ENCODE results near the gene ZNF768.

Gene ZNF768

GRCh38 chr16:30526137-30526822, at the start of gene ZNF768:
TSS of gene ZNF768 (minus strand) at chr16:30526566. CDS start at chr16:30526413, 153 bp downstream.
- TF ChIP-seq EZH2phosphoT487 (IDR thresholded peaks at IDR 0.05; ENCODE audit: borderline replicate concordance, low read length) (no peak), CTCF (IDR thresholded peaks at IDR 0.05; ENCODE audit: low read depth, low read length, poor library complexity, severe bottlenecking) (no peak)
- H3K79me2 ChIP-seq (ENCODE audit: control insufficient read depth, low read length) = peaks cover 4% of the 10 kb centered on the region; the same call in 1 of the 2 replicates
- H3K27me3 ChIP-seq (ENCODE audit: control insufficient read depth, low read length) = no peaks in the 10 kb centered on the region
- H3K9me2 ChIP-seq (replicated peaks; ENCODE audit: control insufficient read depth, low read length) = no peaks in the 10 kb centered on the region
- peak within 1 kb of the TSS; percentile 70 for H3K4me3 ChIP-seq (ENCODE audit: low read length)
- peaks cover 27% of the 10 kb centered on the region for H3F3A ChIP-seq (ENCODE audit: control insufficient read depth, insufficient read depth)
- peaks cover 26% of the 10 kb centered on the region for H3K4me1 ChIP-seq (ENCODE audit: control insufficient read depth, low read length)
- no peaks in the 10 kb centered on the region for H4K20me1 ChIP-seq (ENCODE audit: control insufficient read depth, insufficient read depth, low read depth, low read length)
- no peaks in the 10 kb centered on the region for H3K9me3 ChIP-seq (ENCODE audit: control insufficient read depth, insufficient read depth, low read length)
- H3K27ac ChIP-seq (ENCODE audit: low read depth, low read length) = peak within 1 kb of the TSS; percentile 82
- peak within 1 kb of the TSS; percentile 88 for H3K4me2 ChIP-seq (ENCODE audit: low read length)
- peaks cover 20% of the 10 kb centered on the region for H3K36me3 ChIP-seq (ENCODE audit: control insufficient read depth, low read length)

GRCh38 chr16:30574678-30575077, 48.3 kb upstream of the ZNF768 start:
- Histone ChIP-seq H3K27me3 (ENCODE audit: control insufficient read depth, low read length) (no peaks in the 10 kb centered on the region), H3K79me2 (ENCODE audit: control insufficient read depth, low read length) (peaks cover 67% of the 10 kb centered on the region), H3K9me2 (replicated peaks; ENCODE audit: control insufficient read depth, low read length) (no peaks in the 10 kb centered on the region), H3K36me3 (ENCODE audit: control insufficient read depth, low read length) (peaks cover 25% of the 10 kb centered on the region), H3K27ac (ENCODE audit: low read depth, low read length) (no peak overlapping the region), H3K4me2 (ENCODE audit: low read length) (peak overlapping the region; percentile 15; the same call in 1 of the 2 replicates), H3K4me1 (ENCODE audit: control insufficient read depth, low read length) (peaks cover 23% of the 10 kb centered on the region), H3K4me3 (ENCODE audit: low read length) (0 out of 2 replicates have a peak overlapping the region, but pooled peaks have one; percentile 0), H3K9me3 (ENCODE audit: control insufficient read depth, insufficient read depth, low read length) (no peaks in the 10 kb centered on the region), H3F3A (ENCODE audit: control insufficient read depth, insufficient read depth) (no peaks in the 10 kb centered on the region; the same call in 1 of the 2 replicates), H4K20me1 (ENCODE audit: control insufficient read depth, insufficient read depth, low read depth, low read length) (no peaks in the 10 kb centered on the region)
- no peak for TF ChIP-seq CTCF (IDR thresholded peaks at IDR 0.05; ENCODE audit: low read depth, low read length, poor library complexity, severe bottlenecking)
- no peak for TF ChIP-seq EZH2phosphoT487 (IDR thresholded peaks at IDR 0.05; ENCODE audit: borderline replicate concordance, low read length)

- no peaks in the 10 kb centered on the region for H3K9me3 ChIP-seq (ENCODE audit: control insufficient read depth, insufficient read depth, low read length)
- TF ChIP-seq EZH2phosphoT487 (IDR thresholded peaks at IDR 0.05; ENCODE audit: borderline replicate concordance, low read length) (no peak), CTCF (IDR thresholded peaks at IDR 0.05; ENCODE audit: low read depth, low read length, poor library complexity, severe bottlenecking) (no peak)
Observed at GRCh38 chr16:30571445-30572322, 45.3 kb upstream of the ZNF768 start, which contains the start of gene ZNF688. TSS of gene ZNF688 (minus strand) at chr16:30571714. CDS start at chr16:30571629, 85 bp downstream.

More at GRCh38 chr16:30571445-30572322, 45.3 kb upstream of the ZNF768 start, which contains the start of gene ZNF688:
- Histone ChIP-seq H3F3A (ENCODE audit: control insufficient read depth, insufficient read depth) (peaks cover 6% of the 10 kb centered on the region), H4K20me1 (ENCODE audit: control insufficient read depth, insufficient read depth, low read depth, low read length) (no peaks in the 10 kb centered on the region), H3K27me3 (ENCODE audit: control insufficient read depth, low read length) (no peaks in the 10 kb centered on the region), H3K4me2 (ENCODE audit: low read length) (peak within 1 kb of the TSS; percentile 97), H3K27ac (ENCODE audit: low read depth, low read length) (peak within 1 kb of the TSS; percentile 80), H3K4me1 (ENCODE audit: control insufficient read depth, low read length) (peaks cover 49% of the 10 kb centered on the region), H3K36me3 (ENCODE audit: control insufficient read depth, low read length) (peaks cover 5% of the 10 kb centered on the region), H3K9me2 (replicated peaks; ENCODE audit: control insufficient read depth, low read length) (no peaks in the 10 kb centered on the region), H3K79me2 (ENCODE audit: control insufficient read depth, low read length) (peaks cover 48% of the 10 kb centered on the region), H3K4me3 (ENCODE audit: low read length) (peak within 1 kb of the TSS; percentile 81)
